ENCODE results near the gene LNP1. TPM values are rescaled to one million over a fixed set of nuclear protein-coding genes. Genes with fewer than 3 reads are reported as not detected.

Gene LNP1
- total and polyA plus RNA-seq, 7 donors, result 0.69 to 3.6 (median 2.9) TPM

- 3 to 8% methylated on average over 2 of the region's 2 CpGs for WGBS, 2 donors
- TF ChIP-seq, protein P1, sequence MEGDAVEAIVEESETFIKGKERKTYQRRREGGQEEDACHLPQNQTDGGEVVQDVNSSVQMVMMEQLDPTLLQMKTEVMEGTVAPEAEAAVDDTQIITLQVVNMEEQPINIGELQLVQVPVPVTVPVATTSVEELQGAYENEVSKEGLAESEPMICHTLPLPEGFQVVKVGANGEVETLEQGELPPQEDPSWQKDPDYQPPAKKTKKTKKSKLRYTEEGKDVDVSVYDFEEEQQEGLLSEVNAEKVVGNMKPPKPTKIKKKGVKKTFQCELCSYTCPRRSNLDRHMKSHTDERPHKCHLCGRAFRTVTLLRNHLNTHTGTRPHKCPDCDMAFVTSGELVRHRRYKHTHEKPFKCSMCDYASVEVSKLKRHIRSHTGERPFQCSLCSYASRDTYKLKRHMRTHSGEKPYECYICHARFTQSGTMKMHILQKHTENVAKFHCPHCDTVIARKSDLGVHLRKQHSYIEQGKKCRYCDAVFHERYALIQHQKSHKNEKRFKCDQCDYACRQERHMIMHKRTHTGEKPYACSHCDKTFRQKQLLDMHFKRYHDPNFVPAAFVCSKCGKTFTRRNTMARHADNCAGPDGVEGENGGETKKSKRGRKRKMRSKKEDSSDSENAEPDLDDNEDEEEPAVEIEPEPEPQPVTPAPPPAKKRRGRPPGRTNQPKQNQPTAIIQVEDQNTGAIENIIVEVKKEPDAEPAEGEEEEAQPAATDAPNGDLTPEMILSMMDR (IDR thresholded peaks at IDR 0.05), result no peak
- TF ChIP-seq EP300 (IDR thresholded peaks at IDR 0.05) (no peak), POLR2AphosphoS5 (IDR thresholded peaks at IDR 0.05) (no peak), POLR2A (IDR thresholded peaks at IDR 0.05) (no peak)
- H3K27me3 ChIP-seq, result no peaks in the 10 kb centered on the region
- peak overlapping the region; percentile 77 to 99 (median 87) for H3K4me3 ChIP-seq
- H3K9me3 ChIP-seq, result peaks cover 0 to 3% (median 0%) of the 10 kb centered on the region in 4 donors
- no peaks in the 10 kb centered on the region for H3K36me3 ChIP-seq
- intact Hi-C loops (cut with DNase I), result loop anchor here (5.0 kb wide), 1 partner anchor 305 kb away; the partner anchor contains the start of gene TFG
- peaks cover 0 to 51% (median 38%) of the 10 kb centered on the region in 4 donors for H3K4me1 ChIP-seq
- DNase-seq, result no peak
- peak overlapping the region; percentile 89 to 98 (median 91) for H3K27ac ChIP-seq
Observed at GRCh38 chr3:100402256-100402655, 917 bp downstream of the LNP1 start.

- DNase-seq, result no peak
- Histone ChIP-seq H3K4me3 (peak overlapping the region in 2 of 4 donors; percentile 77 to 99), H3K27ac (no peak overlapping the region), H3K4me1 (peaks cover 0 to 46% (median 38%) of the 10 kb centered on the region in 4 donors), H3K9me3 (peaks cover 0 to 3% (median 0%) of the 10 kb centered on the region in 4 donors), H3K27me3 (no peaks in the 10 kb centered on the region), H3K36me3 (no peaks in the 10 kb centered on the region)
- WGBS, 2 donors, result 54 to 62% methylated on average over 2 of the region's 2 CpGs
- intact Hi-C loops (cut with DNase I), result loop anchor here (5.0 kb wide), 1 partner anchor 304 kb away; the partner anchor contains the start of gene TFG
- TF ChIP-seq POLR2A (IDR thresholded peaks at IDR 0.05) (no peak), POLR2AphosphoS5 (IDR thresholded peaks at IDR 0.05) (no peak), EP300 (IDR thresholded peaks at IDR 0.05) (no peak)
- TF ChIP-seq, protein P1 (IDR thresholded peaks at IDR 0.05), result no peak
Observed at GRCh38 chr3:100402891-100403290, 1.6 kb downstream of the LNP1 start.

DNA sequence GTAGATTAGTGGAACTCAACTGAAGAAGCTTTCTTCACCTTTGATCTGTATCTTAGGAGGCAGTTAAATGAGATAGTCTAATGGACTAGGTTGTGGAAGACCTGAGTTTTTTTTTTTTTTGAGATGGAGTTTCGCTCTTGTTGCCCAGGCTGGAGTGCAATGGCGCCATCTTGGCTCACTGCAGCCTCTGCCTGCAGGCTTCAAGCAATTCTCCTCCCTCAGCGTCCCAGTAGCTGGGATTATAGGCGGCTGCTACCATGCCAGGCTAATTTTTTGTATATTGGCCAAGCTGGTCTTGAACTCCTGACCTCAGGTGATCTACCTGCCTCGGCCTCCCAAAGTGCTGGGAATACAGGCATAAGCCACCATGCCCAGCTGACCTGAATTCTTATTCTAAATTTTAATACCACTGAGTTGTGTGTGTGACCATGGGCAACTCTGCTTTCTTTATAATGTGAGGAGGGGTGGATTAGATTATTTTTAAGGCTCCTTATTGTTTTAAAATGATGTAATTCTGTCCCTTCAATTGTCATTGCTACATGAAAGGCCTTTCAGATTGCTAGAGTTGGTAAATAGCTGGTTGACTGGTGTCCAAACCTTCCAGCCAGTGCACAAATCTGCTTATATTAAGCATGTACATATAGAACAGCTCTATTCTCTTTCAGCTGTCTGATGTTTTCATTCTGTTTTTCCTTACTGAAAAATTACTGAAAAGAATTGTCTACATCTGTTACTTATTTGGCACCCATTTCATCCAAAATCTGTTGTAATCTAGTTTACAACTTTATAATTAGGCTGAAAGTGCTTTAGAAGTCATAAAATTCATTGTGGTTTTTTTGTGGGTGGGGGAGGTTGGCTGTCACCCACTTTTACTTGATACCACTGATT lies 2.3 kb downstream of the LNP1 start:
- DNase-seq, result no peak
- no peak for TF ChIP-seq EP300 (IDR thresholded peaks at IDR 0.05)
- TF ChIP-seq POLR2A (IDR thresholded peaks at IDR 0.05), result no peak
- TF ChIP-seq, protein P1 (IDR thresholded peaks at IDR 0.05), result no peak
- TF ChIP-seq POLR2AphosphoS5 (IDR thresholded peaks at IDR 0.05), result no peak
- H3K4me3 ChIP-seq, result peak overlapping the region in 1 of 4 donors; percentile 99
- peaks cover 0 to 40% (median 38%) of the 10 kb centered on the region in 4 donors for H3K4me1 ChIP-seq
- 87 to 91% methylated on average over 5 of the region's 5 CpGs for WGBS, 2 donors
- peaks cover 0 to 3% (median 0%) of the 10 kb centered on the region in 4 donors for H3K9me3 ChIP-seq
- intact Hi-C loops (cut with DNase I), result loop anchor here (5.0 kb wide), 1 partner anchor 304 kb away; the partner anchor contains the start of gene TFG
- no peaks in the 10 kb centered on the region for H3K27me3 ChIP-seq
- H3K36me3 ChIP-seq, result no peaks in the 10 kb centered on the region
- no peak overlapping the region for H3K27ac ChIP-seq

GRCh38 chr3:100404250-100404548 lies 2.9 kb downstream of the LNP1 start:
- H3K4me1 ChIP-seq, result peaks cover 0 to 34% (median 33%) of the 10 kb centered on the region in 4 donors
- H3K27ac ChIP-seq, result no peak overlapping the region
- H3K36me3 ChIP-seq, result no peaks in the 10 kb centered on the region
- peaks cover 0 to 3% (median 0%) of the 10 kb centered on the region in 4 donors for H3K9me3 ChIP-seq
- no peak overlapping the region for H3K4me3 ChIP-seq
- no peak for DNase-seq
- no peaks in the 10 kb centered on the region for H3K27me3 ChIP-seq
- WGBS, 2 donors, result 87 to 98% methylated on average over 1 of the region's 1 CpG
- intact Hi-C loops (cut with DNase I), result loop anchor here (5.0 kb wide), 1 partner anchor 303 kb away; the partner anchor contains the start of gene TFG
- no peak for TF ChIP-seq POLR2A (IDR thresholded peaks at IDR 0.05)
- no peak for TF ChIP-seq POLR2AphosphoS5 (IDR thresholded peaks at IDR 0.05)
- TF ChIP-seq EP300 (IDR thresholded peaks at IDR 0.05), result no peak
- TF ChIP-seq, protein P1 (IDR thresholded peaks at IDR 0.05), result no peak
